ENCODE data around the gene SPATA6.
A peak's percentile ranks its signal among the peaks of the same experiment; 100 is the strongest.
"Not testable (repeated sequence)": the region's sequence is repeated elsewhere in the genome, so short reads cannot be mapped to it uniquely, and the experiment has no call there.

The SPATA6 gene

DNA sequence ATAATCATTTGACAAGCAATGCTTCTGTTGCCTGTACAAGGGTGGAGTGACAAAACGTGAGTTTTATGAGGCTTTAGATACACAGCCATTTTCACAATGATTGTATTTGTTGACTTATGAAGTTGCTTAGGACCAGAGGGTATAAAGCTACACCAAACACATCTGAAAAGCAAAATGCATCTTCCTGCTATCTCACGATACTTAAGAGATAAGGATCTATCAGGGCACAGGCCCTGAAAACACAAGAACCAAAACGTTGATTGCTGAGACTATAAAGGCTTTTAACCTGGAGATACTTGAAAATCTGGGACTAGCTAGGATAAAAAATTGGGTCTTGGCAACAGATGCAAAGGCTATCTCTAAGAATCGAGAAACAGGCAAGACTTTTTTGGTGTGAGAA lies 133.7 kb downstream of the SPATA6 start:
- no peak for DNase-seq

DNA sequence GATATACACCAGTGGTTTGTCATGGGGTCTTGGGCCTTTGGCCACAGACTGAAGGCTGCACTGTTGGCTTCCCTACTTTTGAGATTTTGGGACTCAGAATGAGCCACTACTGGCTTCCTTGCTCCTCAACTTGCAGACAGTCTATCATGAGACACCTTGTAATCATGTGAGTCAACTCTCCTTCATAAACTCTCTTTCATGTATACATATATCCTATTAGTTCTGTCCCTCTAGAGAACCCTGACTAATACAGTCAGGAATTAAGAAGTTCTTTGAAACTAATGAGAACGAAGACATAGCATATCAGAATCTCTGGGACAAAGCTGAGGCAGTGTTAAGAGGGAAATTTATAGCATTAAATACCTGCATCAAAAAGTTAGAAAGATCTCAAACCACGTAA lies 138.7 kb downstream of the SPATA6 start:
- no peak for DNase-seq

DNA sequence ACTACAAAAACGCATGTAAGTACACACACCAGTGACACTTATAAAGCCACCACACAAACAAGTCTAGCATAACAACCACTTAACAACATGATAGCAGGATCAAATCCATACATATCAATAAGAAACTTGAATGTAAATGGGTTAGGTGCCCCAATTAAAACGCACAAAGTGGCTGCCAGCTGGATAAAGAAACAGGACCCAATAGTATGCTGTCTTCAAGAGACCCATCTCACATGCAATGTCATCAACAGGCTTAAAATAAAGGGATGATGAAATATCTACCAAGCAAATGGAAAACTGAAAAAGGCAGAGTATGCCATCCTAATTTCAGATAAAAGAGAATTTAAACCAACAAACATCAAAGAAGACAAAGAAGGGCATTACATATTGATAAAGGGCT lies 139.9 kb downstream of the SPATA6 start:
- DNase-seq, result no peak

DNA sequence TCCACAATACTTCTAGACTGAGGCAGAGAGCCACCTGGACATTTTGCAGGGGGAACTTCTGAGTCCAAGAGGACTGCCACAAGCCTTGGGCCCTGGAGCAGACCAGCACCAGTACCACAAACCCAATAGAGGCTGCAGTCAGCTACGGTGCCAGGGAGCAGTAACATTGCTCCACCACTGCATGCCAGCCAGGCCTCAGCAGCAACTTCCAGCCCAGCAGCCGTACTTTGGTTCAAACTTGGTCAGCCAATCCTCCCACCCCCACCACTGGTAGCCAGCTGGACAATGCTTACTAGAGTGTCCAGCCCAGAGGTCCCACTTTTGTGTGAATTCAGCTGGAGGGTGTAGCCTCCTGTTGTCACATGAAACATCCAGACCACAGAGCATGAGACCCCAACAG lies 142.1 kb downstream of the SPATA6 start:
- no peak for DNase-seq

DNA sequence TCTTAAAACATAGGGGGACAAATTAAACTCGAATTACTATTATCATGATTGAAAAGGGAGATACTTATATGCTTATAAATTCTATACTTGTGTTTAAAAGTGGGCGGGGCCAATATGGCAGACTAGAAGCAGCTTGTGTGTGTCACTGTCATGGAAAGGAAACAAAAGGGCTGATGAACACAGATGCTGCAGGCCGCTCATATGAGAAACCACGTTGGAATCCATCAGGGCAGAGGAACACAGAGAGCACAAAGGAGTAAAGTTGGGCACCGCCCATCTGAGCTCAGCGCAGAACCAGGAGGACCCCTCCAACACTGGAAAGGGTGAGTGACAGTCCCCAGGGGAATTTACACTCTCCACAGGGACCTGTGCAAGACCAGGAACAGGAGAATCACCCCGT lies 142.5 kb downstream of the SPATA6 start:
- no peak for DNase-seq

DNA sequence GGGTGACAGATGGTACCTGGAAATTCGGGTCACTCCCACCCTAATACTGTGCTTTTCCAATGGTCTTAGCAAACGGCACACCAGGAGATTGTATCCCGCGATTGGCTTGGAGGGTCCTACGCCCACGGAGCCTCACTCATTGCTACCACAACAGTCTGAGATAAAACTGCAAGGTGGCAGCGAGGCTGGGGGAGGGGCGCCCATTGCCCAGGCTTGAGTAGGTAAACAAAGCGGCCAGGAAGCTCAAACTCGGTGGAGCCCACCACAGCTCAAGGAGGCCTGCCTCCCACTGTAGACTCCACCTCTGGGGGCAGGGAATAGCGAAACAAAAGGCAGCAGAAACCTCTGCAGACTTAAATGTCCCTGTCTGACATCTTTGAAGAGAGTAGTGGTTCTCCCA lies 160.2 kb downstream of the SPATA6 start:
- DNase-seq, result not testable (repeated sequence)

DNA sequence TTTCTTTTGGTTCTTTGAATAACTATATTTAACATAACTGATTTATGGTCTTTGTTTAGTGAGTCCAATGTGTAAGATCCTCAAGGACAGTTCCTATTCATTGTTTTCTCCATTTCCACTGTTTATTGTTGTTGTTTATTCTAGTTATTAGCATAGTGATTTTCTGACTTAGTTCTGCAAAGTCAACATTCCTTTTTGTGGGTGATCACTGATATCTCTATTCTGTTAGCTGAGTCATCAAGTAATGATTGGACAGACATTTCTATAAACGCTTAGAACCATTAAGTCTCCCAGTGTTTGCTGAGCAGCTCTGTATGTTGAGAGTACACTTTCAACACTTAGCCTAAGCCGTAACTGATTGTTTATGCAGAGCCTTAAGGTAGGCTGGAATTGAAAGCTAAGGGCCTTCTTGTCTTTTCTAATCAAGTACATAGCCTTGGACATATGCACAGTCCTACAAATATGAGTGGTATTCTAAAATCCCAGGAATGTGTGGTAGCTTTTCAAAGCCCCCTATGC lies 162.4 kb downstream of the SPATA6 start:
- DNase-seq, result peak; percentile 42 to 52

DNA sequence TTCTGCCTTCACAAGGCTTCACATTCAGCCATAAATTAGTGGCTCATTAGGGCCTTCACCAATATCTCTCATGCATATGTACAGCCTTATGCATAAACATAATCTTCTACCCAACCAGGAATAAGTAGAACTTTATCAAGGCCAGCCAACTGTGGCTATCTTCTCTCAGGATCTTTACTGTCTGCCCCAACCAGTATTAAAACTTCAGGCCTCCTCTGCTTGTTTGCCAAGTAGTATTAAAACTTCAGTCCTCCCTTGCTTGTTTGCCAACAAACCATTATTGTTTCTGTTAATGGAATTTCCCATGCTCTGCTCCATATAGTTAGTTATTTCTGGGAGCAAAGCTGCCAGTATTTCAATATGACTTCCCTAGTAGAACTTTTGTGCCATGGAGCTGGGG lies 169.4 kb downstream of the SPATA6 start:
- DNase-seq, result no peak

DNA sequence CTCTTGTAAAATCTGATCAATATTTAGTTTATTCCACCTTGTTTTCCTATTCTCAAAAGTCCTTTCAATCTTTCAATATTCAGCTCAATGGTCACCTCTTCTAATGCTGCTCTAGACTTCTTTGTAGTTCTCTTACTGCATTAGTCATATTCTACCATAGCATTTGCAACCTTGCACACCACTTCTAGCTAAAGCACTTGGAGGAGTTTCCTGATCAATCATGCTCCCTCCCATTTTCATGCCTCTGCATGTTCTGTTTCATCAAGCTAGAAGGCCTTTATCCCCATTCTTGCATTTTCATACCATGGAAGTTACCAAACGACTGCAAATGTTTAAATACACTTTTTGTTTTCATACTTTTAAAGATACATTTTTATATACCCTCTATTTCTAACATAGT lies 177.3 kb downstream of the SPATA6 start:
- DNase-seq, result no peak

DNA sequence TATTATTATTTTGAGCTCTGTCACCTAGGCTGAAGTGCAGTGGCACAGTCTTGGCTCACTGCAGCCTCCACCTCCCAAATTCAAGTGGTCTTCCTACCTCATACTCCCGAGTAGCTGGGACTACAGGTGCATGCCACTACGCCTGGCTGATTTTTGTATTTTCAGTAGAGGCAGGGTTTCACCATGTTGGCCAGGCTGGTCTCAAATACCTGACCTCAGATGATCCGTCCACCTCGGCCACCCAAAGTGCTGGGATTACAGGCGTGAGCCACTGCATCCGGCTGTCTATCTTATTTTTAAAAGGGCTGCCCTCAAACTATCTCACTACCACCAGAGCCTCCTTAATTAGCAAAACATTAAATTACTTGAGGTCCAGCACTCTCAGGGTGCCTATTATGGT lies 177.9 kb downstream of the SPATA6 start:
- not testable (repeated sequence) for DNase-seq

DNA sequence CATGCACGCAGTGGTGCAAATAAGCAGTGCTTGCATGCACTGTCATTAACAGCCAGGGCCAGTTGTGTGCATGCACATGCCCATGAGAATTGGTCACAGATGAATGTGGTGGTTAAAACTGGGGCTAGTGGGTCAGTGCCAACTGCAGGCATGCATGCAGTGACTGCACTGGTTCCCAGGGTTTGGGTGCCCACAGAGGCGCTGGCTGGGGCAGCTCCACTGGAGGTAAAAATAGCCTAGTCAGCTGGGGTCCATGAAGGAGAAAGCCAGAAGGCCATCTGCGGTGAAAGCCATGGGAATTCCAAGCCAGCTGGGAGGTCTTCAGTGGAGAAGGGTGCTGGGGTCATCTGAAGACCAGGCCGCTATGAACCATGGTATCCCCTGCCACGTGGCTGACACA lies 179.3 kb downstream of the SPATA6 start:
- no peak for DNase-seq

DNA sequence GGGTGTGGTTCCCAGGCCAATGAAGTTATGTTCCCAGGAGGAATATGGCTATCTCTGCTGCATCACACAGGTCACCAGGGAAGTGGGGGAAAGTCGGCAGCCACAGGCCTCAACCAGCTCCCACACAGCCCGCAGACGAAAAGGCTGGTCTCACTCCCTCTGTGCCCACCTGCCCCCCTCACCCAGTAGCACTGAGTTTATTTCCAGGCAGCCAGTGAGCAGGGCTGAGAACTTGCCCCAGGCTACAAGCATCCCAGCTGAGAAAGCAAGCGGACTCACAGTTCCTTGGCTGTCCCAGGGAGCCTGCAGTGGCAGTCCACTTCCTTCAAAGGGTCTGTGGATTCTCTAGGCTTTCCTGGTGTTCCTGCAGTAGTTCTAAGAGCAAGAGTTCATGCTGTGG lies 180.6 kb downstream of the SPATA6 start:
- DNase-seq, result no peak

DNA sequence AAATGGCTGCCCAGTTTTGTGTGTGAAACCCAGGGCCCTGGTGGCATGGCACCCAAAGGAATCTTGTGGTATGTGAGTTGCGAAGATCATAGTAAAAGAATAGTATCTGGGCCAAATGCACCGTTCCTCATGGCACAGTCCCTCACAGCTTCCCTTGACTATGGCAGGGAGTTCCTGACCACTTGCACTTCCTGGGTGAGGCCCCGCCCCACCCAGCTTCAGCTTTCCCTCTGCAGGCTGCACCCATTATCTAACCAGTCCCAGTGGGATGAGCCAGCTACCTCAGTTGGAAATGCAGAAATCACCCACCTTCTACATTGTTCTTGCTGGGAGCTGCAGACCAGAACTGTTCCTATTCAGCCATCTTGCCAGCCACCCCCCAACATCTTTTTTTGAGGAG lies 186.5 kb downstream of the SPATA6 start:
- no peak for DNase-seq

DNA sequence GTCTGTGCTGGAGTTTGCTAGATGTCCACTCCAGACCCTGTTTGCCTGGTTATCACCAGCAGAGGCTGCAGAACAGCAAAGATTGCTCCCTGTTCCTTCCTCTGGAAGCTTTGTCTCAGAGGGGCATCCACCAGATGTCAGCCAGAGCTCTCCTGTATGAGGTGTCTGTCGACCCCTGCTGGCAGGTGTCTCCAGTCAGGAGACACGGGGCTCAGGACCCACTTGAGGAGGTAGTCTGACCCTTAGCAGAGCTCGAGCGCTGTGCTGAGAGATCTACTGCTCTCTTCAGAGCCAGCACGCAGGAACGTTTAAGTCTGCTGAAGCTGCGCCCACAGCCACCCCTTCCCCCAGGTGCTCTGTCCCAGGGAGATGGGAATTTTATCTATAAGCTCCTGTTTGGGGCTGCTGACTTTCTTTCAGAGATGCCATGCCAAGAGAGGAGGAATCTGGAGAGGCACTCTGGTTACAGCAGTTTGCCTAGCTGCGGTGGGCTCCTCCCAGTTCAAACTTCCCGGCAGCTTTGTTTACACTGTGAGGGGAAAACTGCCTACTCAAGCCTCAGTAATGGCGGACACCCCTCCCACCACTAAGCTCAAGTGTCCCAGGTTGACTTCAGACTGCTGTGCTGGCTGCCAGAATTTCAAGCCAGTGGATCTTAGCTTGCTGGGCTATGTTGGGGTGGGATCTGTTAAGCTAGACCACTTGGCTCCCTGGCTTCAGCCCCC lies 187.1 kb downstream of the SPATA6 start:
- DNase-seq, result not testable (repeated sequence)

DNA sequence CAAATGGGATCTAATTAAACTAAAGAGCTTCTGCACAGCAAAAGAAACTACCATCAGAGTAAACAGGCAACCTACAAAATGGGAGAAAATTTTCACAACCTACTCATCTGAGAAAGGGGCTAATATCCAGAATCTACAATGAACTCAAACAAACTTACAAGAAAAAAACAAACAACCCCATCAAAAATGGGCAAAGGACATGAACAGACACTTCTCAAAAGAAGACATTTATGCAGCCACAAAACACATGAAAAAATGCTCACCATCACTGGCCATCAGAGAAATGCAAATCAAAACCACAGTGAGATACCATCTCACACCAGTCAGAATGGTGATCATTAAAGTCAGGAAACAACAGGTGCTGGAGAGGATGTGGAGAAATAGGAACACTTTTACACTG lies 189.7 kb downstream of the SPATA6 start:
- not testable (repeated sequence) for DNase-seq

DNA sequence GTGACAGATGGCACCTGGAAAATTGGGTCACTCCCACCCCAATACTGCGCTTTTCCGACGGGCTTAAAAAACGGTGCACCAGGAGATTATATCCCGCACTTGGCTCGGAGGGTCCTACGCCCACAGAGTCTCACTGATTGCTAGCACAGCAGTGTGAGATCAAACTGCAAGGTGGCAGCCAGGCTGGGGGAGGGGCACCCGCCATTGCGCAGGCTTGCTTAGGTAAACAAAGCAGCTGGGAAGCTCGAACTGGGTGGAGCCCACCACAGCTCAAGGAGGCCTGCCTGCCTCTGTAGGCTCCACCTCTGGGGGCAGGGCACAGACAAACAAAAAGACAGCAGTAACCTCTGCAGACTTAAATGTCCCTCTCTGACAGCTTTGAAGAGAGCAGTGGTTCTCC lies 194.6 kb downstream of the SPATA6 start:
- DNase-seq, result not testable (repeated sequence)

DNA sequence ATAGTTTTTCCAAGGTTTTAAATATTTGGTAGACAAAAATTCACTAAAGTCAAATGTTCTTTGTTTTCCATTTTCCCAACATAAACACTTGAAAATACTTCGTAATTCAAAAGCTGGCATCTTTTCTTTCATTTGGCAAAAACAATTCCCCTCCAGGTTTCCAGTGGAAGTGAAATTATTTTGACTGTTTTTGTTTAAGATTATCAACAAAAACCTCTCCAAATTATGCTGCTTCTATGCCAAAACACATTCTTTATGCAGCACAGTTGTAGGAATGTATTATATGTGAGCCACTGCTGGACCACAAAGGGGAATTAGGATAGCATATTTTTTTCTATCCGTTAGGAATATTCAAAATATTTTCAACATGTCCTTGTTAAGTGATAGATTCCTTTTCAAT lies 205.4 kb downstream of the SPATA6 start:
- no peak for DNase-seq

DNA sequence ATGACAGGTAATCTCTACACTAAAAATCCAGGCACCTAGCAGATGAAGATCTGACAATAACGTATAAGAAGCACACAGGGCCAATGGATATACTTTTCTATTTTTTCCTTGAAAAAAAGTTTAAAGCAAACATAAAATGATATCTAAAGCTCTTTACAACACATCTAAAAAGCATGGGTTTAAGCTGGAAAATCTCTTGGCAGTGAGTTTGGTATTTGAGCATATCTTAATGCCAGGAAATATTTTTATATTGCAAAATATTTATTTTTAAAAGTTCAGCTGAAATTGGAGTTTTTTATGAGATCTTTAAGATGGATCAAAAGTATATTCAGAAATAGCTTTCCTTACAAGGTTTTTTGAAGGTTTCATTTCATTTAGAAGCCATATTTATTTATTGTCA lies 209.0 kb downstream of the SPATA6 start:
- DNase-seq, result no peak

DNA sequence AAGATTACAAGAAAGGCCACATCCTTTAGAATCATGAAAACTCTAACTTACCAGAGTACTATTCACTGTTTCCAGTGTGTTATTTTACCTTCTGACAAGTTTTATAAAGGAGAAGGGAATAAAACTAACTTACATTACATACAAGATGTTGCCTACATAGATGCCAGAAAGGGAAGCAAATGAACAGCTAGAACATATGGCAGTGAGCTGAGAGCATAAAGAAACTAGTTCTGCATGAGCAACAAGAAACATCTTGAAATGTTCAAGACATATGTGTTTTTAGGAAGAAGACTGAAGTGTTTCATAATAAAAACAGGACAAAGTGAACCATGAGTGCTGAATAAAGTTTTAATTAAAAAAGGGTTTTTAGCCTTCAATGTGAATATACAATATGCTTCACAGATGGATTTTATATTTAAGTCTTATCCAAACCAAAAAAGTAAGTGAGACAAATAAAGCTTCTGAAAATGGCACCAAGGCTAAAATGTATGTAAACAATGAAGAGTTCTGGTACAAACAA lies 210.1 kb downstream of the SPATA6 start:
- DNase-seq, result no peak

DNA sequence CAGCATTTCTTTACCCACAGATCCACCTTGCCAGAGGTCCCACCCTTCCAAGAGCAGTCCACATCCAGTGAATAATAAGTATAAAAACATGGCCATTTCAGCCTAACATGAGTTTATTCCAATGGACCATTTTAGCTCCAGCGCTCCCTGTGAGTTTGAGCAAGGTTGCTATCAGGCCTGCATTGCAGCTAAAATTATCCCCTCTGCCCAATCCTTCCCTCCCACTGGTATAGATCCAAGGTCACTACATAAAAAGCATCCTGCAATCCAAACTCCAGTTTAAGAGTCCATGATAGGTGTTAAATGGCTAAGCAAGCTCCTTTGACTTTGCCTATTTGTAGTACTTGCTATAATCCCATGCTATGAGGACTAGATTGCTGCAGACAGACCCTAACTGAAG lies 213.9 kb downstream of the SPATA6 start:
- no peak for DNase-seq

DNA sequence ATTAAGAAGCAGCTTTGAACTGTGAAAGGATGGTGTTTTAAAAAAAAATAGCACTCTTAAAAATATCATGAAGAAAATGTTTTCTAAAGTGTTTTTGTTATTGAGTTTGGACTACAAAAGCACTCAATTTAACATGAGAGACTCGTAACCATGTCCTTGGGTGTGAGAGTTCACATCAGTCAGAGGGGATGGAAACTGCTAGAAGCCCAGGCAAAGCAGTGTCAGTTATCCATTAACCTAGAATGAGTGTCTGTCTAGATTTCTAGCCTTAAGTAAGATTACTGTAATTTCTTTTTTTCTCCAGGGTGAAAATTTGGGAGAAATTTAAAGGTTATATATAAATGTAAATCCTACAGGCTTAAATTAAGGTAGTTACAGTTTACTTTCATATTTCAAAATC lies 217.8 kb downstream of the SPATA6 start:
- DNase-seq, result no peak

DNA sequence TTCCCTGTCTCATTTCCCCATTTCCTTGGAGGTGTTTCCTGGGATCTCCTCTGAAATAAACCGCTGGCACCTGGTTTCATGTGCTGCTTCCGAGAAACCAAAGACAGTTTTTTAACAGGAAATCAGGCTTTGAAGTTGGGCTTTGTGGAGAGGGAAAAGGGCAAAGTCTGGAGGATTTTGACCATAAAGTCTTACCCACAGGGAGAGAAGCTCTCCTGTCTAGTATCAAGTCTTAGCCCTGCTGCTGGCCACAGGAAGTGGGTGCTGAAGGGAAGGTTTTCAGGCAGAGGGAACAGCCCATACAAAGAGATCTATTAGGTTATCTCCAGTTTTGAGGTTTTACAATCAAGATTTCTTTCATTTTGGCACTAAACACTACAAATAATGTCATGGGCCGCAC lies 220.2 kb downstream of the SPATA6 start:
- DNase-seq, result no peak

DNA sequence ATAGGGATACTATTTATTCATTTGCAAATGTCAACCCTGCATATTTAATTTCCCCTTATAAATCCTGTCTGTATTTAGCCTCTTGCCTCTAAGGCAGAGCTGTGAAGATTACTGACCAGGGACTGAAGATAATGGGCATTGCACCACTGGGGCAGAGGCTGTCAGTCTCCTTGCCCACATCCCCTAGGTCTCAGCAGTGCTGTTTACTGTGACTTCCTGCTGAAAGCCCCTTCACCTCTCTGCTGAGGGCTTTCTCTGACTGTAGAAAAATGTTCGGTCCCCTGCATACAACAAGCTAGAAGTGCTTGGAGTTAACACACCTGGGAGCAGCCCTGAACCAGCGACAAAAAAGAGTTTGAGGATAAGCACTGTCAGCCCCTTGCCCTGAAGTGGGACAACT lies 220.7 kb downstream of the SPATA6 start:
- DNase-seq, result no peak

DNA sequence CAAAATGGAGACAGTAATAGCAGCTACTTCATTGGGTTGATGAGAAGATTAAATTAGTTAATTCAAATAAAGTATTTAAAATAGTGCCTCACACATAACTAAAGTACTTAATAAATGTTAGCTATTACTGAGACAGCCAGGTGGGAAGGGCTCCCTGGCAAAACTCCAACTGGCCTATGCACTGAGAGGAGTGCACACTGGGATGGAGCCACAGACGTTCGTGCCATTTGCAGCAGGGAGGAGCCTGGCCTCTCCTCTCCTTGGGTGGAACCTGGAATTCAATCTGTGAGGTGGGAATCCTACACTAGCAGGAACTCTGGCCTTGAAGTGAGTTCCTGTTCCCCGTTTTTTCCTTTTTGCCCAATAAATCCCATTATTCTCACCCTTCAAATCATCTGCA lies 221.4 kb downstream of the SPATA6 start:
- DNase-seq, result no peak

DNA sequence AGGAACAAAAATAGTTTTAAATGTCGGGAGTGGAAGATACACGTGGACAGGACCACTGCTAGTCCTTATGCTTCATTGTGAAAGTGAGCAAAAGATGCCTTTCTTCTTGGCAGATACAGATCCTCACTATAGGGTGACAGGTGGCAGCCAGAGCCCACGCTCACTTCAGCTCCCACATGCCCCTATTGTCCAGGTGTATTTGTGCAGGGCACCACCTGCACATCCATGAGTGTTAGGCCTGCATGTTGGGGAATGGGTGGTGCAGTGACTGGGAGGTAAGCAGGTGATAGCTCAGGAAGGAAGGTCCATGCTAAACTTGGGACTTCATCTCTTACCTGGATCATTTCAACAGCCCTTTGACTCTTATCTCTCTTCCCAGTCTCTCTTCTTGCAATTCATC lies 222.1 kb downstream of the SPATA6 start:
- DNase-seq, result no peak

Measured in NCI-H1930 (cell line).